ENCODE data around the gene ITGBL1. TPM values are rescaled to one million over a fixed set of nuclear protein-coding genes. Genes with fewer than 3 reads are reported as not detected.

Gene ITGBL1
- total and polyA plus RNA-seq, 8 donors = 0.24 to 50.0 (median 0.38) TPM

GRCh38 chr13:101412076-101412475 lies 40.4 kb upstream of the ITGBL1 start:
- Histone ChIP-seq H3K36me3 (no peaks in the 10 kb centered on the region), H3K27me3 (peaks cover 20 to 36% of the 10 kb centered on the region in 2 donors), H3K4me3 (no peak overlapping the region), H3K27ac (no peak overlapping the region), H3K9me3 (no peaks in the 10 kb centered on the region), H3K4me1 (peaks cover 0 to 6% of the 10 kb centered on the region in 2 donors)
- no peak for TF ChIP-seq CTCF (IDR thresholded peaks at IDR 0.05)
- intact Hi-C loops (cut with DNase I) = no loop called here
- no peak for DNase-seq
- no peak for ATAC-seq

DNA sequence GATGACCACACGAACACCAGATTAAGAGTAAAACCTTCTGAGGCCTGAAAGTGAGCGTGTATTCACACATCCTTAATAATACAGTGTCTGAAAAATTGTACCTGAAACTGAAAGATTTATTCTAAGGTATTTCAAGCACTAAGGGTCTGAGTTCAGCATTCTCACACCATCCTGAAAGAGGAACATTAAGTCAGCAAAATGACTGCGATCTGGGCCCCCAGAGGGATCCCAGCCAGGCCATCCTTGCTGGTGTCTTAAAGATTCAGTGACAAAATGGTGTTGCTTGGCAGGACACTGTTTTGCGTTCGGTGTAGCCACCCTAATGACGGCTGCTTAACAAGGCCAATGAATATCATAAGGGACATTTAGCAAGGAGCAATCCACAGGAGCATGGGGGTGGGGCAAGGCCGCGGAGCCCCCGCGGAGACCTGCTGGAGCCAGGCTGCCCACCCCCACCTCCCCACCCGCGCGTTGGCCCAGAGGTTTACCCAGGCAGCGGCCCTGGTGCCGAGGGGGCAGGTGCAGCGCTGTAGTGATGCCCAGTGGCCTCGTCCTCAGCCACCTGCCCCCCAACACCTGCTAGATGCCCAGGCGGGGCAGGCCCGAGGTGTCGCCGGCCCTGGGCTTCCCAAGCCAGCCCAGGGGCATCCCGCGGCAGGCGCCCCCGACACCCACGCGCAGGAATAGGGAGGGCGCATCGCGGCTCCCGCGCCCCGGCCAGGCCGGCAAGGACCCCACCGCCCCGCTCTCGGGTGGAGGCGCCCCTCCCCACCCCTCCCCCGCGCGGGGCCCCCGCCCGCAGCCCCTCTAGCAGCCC lies 36.9 kb upstream of the ITGBL1 start:
- no peak for ATAC-seq
- TF ChIP-seq CTCF (IDR thresholded peaks at IDR 0.05) = no peak
- no peak overlapping the region for H3K27ac ChIP-seq
- H3K36me3 ChIP-seq = no peaks in the 10 kb centered on the region
- DNase-seq = peak in 1 of 4 donors; percentile 56
- H3K4me1 ChIP-seq = peaks cover 0 to 6% of the 10 kb centered on the region in 2 donors
- intact Hi-C loops (cut with DNase I) = no loop called here
- no peaks in the 10 kb centered on the region for H3K9me3 ChIP-seq
- H3K27me3 ChIP-seq = peaks cover 21 to 53% of the 10 kb centered on the region in 2 donors
- H3K4me3 ChIP-seq = peak overlapping the region; percentile 30 to 33

- DNase-seq (peak in 2 of 4 donors; percentile 10 to 79), ATAC-seq (peak; percentile 90)
- intact Hi-C loops (cut with DNase I) = no loop called here
- Histone ChIP-seq H3K27me3 (peaks cover 21 to 53% of the 10 kb centered on the region in 2 donors), H3K4me1 (peaks cover 0 to 6% of the 10 kb centered on the region in 2 donors), H3K27ac (no peak within 1 kb of the TSS), H3K9me3 (no peaks in the 10 kb centered on the region), H3K36me3 (no peaks in the 10 kb centered on the region), H3K4me3 (peak within 1 kb of the TSS; percentile 30 to 33)
- no peak for TF ChIP-seq CTCF (IDR thresholded peaks at IDR 0.05)
These were observed 36.1 kb upstream of the ITGBL1 start, which contains the start of gene NALCN for GRCh38 chr13:101416181-101417042. Gene NALCN, minus strand, starts transcription at chr13:101416508. Its CDS starts 17,382 bp downstream, at chr13:101399126.

DNA sequence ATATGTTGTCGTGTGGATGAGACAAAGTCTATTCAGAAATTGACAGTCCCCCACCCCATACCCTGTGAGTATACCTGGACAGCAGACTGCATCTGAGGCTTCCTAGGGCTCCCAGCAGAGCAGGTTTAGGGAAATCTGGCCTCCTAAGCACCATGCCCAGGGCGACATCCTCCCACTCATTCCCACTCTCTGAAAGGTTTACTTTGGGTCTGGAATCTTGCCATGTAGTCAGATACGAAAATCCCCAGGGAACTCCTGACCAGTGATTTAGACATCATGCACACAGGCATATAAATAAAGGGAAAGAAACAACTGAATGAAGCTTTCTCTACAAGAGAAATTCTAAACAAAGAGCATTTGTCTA lies 35.5 kb upstream of the ITGBL1 start:
- H3K4me3 ChIP-seq = no peak overlapping the region
- TF ChIP-seq CTCF (IDR thresholded peaks at IDR 0.05) = no peak
- intact Hi-C loops (cut with DNase I) = no loop called here
- H3K27me3 ChIP-seq = peaks cover 21 to 53% of the 10 kb centered on the region in 2 donors
- no peak for DNase-seq
- no peaks in the 10 kb centered on the region for H3K9me3 ChIP-seq
- peak; percentile 44 for ATAC-seq
- no peak overlapping the region for H3K27ac ChIP-seq
- H3K4me1 ChIP-seq = peaks cover 0 to 6% of the 10 kb centered on the region in 2 donors
- no peaks in the 10 kb centered on the region for H3K36me3 ChIP-seq

- Histone ChIP-seq H3K4me1 (peaks cover 0 to 6% of the 10 kb centered on the region in 2 donors), H3K27me3 (peaks cover 21 to 53% of the 10 kb centered on the region in 2 donors), H3K4me3 (no peak overlapping the region), H3K36me3 (no peaks in the 10 kb centered on the region), H3K9me3 (no peaks in the 10 kb centered on the region), H3K27ac (no peak overlapping the region)
- ATAC-seq (no peak), DNase-seq (no peak)
- TF ChIP-seq CTCF (IDR thresholded peaks at IDR 0.05) = no peak
- intact Hi-C loops (cut with DNase I) = no loop called here
These were observed 35.0 kb upstream of the ITGBL1 start for GRCh38 chr13:101417501-101417900.

All from left lung (tissue), 10 donors.